Right lobe of liver (tissue), 6 donors: ENCODE results near the gene GNB1L. TPM values are rescaled to one million over a fixed set of nuclear protein-coding genes. Genes with fewer than 3 reads are reported as not detected.
A peak's percentile ranks its signal among the peaks of the same experiment; 100 is the strongest.

Source experiments
- ATAC-seq, 4 donors: fragments of 200-7000 bp; cut with Tn5 transposase; one replicate each; pipeline ENCODE4 v1.9.1; 2020; ENCODE audit warnings: mild to moderate bottlenecking in 4 of 4, moderate library complexity in 4 of 4
- DNase-seq, 3 donors: peaks; one replicate each; pipeline ENCODE4 v3.0.0-alpha.2; 2020
- H3K27ac ChIP-seq, 3 donors: fragments of 200-600 bp; one replicate each; pipeline ENCODE4 v1.8.0; 2022
- H3K27me3 ChIP-seq, 2 donors: fragments of 200-600 bp; one replicate each; pipeline ENCODE4 v1.8.0; 2022
- H3K36me3 ChIP-seq, 4 donors: fragments of 200-600 bp; sonication (generic) in 1 of 4; one replicate each; pipeline versions ENCODE4 v1.5.1 to v1.8.0; 2017 to 2022; ENCODE audit warnings: control low read depth in 1 of 4
- H3K4me1 ChIP-seq, 4 donors: fragments of 200-600 bp; sonication (generic) in 1 of 4; one replicate each; pipeline versions ENCODE4 v1.5.1 to v1.8.0; 2017 to 2022; ENCODE audit warnings: control low read depth in 1 of 4
- H3K4me3 ChIP-seq, 3 donors: fragments of 200-600 bp; one replicate each; pipeline ENCODE4 v1.8.0; 2022
- H3K9me3 ChIP-seq, 4 donors: fragments of 200-600 bp; sonication (generic) in 1 of 4; one replicate each; pipeline versions ENCODE4 v1.5.1 to v1.8.0; 2017 to 2022; ENCODE audit warnings: control low read depth in 1 of 4
- POLR2A ChIP-seq: fragments of 450-650 bp; IDR thresholded peaks from one replicate; pipeline ENCODE4 v1.6.1; 2017; ENCODE audit warnings: antibody characterized with exemption, mild to moderate bottlenecking
- WGBS: methylation state at CpG from one replicate; pipeline ENCODE4 v1.1.6; 2018; ENCODE audit warnings: low coverage, low lambda C conversion rate; ENCODE audit not compliant: insufficient coverage; ENCODE audit errors: missing lambda C conversion rate; 5-methylcytosine and 5-hydroxymethylcytosine counted together
- intact Hi-C, 2 donors: fragments of 100-400 bp; cut with DNase I; formaldehyde crosslinking; loops; one replicate each; pipeline versions ENCODE4 v1.11.2 to v1.14.1; 2022
- total RNA-seq, 6 experiments: library from RNA; depleted of rRNA in 2 of 6; stranded (reverse); fragments of >200 nt in 2 of 6; fragmentation: NEBNext Ultra II Directional in 3 of 6; extraction: Animal tissue kit (Norgen Biotek cat#: 25700) in 3 of 6; gene quantifications; one replicate each; pipeline versions ENCODE4 v1.1.0 to v1.2.4, GENCODE V29; 2016 to 2023
- TF ChIP-seq, protein P1 (sequence below), 4 donors: fragments of 200-600 bp in 3 of 4; fragments of 450-650 bp in 1 of 4; IDR thresholded peaks; one replicate each; pipeline versions ENCODE4 v1.5.1 to v1.8.0; 2016 to 2022; ENCODE audit warnings: antibody characterized with exemption in 4 of 4, mild to moderate bottlenecking in 2 of 4
- donor health status: DM: no; HTN: yes; CAD: no.
- donor health status: DM: no; HTN: no; CAD: no.
- donor health status: DM: no; HTN: no; CAD: no.
- donor health status: DM: no; HTN: yes; CAD: no.
- donor health status: DM: no; HTN: yes; CAD: no.

Gene GNB1L
- total RNA-seq, 6 experiments from 2014 or later: 1.4 to 3.2 (median 2.7) TPM

DNA sequence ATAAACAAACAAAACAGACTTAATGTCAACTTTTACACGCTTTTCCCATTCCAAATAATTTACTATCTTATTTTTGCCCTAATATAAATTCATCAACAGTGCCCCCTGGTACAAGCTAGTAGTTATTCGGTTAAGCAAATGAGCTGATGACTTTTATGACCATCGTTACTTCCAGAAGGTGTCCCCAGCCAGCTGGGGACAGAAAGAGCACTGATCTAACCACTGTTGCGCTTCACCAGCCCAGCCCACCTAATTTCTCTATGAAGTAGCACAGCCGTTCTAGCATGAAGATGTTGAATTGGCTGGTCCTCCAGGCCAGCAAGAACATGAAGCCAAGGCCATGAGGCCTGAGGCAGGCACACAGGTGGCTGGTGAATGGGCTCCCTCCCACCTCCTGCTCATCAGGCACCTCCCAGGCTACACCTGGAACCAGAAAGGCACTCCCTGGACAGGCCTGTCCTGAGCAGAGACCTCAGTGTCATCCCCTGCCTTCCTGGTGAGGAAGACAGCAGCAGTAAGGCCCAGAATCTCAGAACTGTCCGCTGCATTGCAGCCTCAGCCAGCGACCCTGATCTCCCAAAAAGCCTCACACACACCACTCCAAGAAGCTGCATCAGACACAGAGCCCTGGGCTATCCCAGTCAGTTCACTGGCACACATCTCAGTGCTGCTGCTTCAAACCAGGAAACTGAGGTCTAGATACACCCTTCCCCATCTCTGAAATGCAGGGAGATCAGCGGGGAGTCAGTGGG is 12.9 kb downstream of the GNB1L start:
- Histone ChIP-seq H3K4me3 (no peak overlapping the region), H3K27ac (no peak overlapping the region), H3K9me3 (no peaks in the 10 kb centered on the region), H3K27me3 (no peaks in the 10 kb centered on the region), H3K36me3 (no peaks in the 10 kb centered on the region), H3K4me1 (no peaks in the 10 kb centered on the region)
- WGBS: 78% methylated on average over 4 of the region's 8 CpGs
- intact Hi-C loops: loop anchor here in 1 of 2 donors (10.0 kb wide), 1 partner anchor 87 kb away; no protein-coding TSS in a partner anchor
- TF ChIP-seq POLR2A: no peak
- ATAC-seq: no peak
- DNase-seq: peak in 1 of 3 donors; percentile 29

DNA sequence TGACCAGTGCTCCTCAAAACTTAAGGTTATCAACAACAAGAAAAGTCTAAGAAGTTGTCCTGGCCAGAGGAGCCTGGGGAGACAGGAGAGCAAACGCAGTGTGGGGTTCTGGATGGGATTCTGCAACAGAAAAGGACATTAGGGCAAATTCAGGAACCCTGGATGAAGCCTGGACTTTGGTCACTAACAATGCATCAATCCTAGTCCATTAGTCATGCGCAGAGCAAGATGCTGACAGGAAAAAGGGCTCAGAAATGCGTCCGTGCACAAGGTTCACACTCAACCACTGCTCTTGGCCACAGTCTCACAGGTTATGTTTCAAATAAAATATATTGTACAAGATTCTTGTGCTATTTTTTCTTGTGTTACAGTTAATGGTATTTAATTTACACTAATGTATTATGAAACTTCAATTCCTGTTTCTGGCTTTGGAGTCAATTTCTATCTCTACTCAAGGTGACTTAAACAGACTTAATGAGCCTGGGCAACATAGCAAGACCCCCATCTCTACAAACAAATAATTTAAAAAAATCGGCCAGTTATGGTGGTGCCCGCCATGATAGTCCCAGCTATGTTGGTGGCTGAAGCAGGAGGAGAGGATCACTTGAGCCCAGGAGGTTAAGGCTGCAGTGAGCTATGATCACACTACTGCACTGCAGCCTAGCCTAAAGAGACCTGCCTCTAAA is 13.6 kb downstream of the GNB1L start:
- no peaks in the 10 kb centered on the region for H3K4me1 ChIP-seq
- no peaks in the 10 kb centered on the region for H3K36me3 ChIP-seq
- H3K4me3 ChIP-seq: no peak overlapping the region
- H3K9me3 ChIP-seq: no peaks in the 10 kb centered on the region
- WGBS: 76% methylated on average over 6 of the region's 6 CpGs
- DNase-seq (peak in 1 of 3 donors; percentile 12), ATAC-seq (peak; percentile 6 to 69 (median 54))
- H3K27ac ChIP-seq: no peak overlapping the region
- intact Hi-C loops: loop anchor here in 1 of 2 donors (10.0 kb wide), 1 partner anchor 86 kb away; no protein-coding TSS in a partner anchor
- no peaks in the 10 kb centered on the region for H3K27me3 ChIP-seq
- TF ChIP-seq POLR2A: no peak
- TF ChIP-seq, protein P1, sequence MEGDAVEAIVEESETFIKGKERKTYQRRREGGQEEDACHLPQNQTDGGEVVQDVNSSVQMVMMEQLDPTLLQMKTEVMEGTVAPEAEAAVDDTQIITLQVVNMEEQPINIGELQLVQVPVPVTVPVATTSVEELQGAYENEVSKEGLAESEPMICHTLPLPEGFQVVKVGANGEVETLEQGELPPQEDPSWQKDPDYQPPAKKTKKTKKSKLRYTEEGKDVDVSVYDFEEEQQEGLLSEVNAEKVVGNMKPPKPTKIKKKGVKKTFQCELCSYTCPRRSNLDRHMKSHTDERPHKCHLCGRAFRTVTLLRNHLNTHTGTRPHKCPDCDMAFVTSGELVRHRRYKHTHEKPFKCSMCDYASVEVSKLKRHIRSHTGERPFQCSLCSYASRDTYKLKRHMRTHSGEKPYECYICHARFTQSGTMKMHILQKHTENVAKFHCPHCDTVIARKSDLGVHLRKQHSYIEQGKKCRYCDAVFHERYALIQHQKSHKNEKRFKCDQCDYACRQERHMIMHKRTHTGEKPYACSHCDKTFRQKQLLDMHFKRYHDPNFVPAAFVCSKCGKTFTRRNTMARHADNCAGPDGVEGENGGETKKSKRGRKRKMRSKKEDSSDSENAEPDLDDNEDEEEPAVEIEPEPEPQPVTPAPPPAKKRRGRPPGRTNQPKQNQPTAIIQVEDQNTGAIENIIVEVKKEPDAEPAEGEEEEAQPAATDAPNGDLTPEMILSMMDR (IDR thresholded peaks at IDR 0.05): no peak

DNA sequence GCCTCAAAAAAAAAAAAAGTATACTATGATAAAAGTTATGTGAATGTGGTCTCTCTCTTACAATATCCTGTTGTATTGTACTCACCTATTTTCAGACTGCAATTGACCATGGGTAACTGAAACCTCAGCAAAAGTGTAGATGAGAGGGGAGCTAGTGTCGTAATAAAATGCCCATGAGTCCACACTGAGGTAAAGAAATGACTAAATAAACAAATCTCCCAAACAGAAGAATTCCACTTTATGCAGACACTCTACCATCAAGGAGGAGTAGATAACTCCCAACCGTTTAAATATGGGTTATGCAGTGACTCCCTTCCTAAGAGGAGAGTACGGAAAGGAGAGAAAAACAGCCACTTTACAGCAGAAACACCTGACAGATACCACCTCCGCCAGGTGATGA is 14.6 kb downstream of the GNB1L start:
- no peaks in the 10 kb centered on the region for H3K4me1 ChIP-seq
- H3K36me3 ChIP-seq: no peaks in the 10 kb centered on the region
- H3K9me3 ChIP-seq: no peaks in the 10 kb centered on the region
- WGBS: 69% methylated on average over 4 of the region's 4 CpGs
- no peaks in the 10 kb centered on the region for H3K27me3 ChIP-seq
- TF ChIP-seq, protein P1 (IDR thresholded peaks at IDR 0.05): no peak
- TF ChIP-seq POLR2A: no peak
- DNase-seq: no peak
- no peak for ATAC-seq
- H3K27ac ChIP-seq: no peak overlapping the region
- no peak overlapping the region for H3K4me3 ChIP-seq
- intact Hi-C loops: loop anchor here in 1 of 2 donors (10.0 kb wide), 1 partner anchor 85 kb away; no protein-coding TSS in a partner anchor

DNA sequence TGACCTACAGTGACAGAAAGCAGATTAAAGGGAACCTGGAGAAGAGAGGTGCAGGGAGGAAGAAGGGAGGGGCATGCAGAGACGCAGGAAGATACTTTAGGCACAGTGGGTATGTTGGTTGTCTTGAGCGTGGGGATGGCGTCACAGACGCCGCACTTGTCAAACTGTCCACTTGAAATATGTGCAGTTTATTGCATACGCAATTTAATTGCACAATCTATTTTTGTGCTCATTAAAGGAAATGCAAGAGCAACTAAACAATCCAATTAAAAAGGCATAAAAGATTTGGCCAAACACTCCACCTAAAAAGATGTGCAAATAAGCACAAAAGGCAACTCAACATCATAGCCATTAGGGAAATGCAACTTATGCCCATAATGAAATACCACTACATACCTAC is 16.8 kb downstream of the GNB1L start:
- no peaks in the 10 kb centered on the region for H3K27me3 ChIP-seq
- no peak for DNase-seq
- intact Hi-C loops: no loop called here
- no peak for ATAC-seq
- TF ChIP-seq POLR2A: no peak
- TF ChIP-seq, protein P1 (IDR thresholded peaks at IDR 0.05): no peak
- no peak overlapping the region for H3K4me3 ChIP-seq
- no peaks in the 10 kb centered on the region for H3K36me3 ChIP-seq
- H3K9me3 ChIP-seq: no peaks in the 10 kb centered on the region
- H3K4me1 ChIP-seq: no peaks in the 10 kb centered on the region
- WGBS: 79% methylated on average over 6 of the region's 6 CpGs
- no peak overlapping the region for H3K27ac ChIP-seq

DNA sequence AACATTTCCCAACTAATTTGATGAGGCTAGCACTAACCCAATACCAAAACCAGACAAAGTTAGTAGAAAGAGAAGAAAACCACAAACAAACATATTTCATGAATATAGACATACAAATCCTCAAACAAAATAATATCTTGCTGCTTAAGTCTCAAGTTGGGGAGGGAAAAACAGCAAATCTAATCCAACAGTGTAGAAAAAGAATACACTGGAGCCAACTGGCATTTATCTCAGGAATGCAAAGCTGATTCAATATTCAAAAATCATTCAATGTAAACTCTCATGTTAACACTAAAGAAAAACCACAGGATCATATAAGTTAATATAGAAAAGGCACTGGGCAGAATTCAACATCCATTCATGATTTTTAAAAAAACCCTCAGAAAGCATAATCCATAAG is 18.2 kb downstream of the GNB1L start:
- H3K4me3 ChIP-seq: no peak overlapping the region
- intact Hi-C loops: no loop called here
- TF ChIP-seq POLR2A: no peak
- TF ChIP-seq, protein P1 (IDR thresholded peaks at IDR 0.05): no peak
- no peaks in the 10 kb centered on the region for H3K27me3 ChIP-seq
- no peaks in the 10 kb centered on the region for H3K36me3 ChIP-seq
- H3K9me3 ChIP-seq: no peaks in the 10 kb centered on the region
- no peak for ATAC-seq
- no peak for DNase-seq
- no peak overlapping the region for H3K27ac ChIP-seq
- no peaks in the 10 kb centered on the region for H3K4me1 ChIP-seq
